Measurements from ENCODE around the gene RAP2C.
"Not testable (repeated sequence)": the region's sequence is repeated elsewhere in the genome, so short reads cannot be mapped to it uniquely, and the experiment has no call there.

RAP2C gene

DNA sequence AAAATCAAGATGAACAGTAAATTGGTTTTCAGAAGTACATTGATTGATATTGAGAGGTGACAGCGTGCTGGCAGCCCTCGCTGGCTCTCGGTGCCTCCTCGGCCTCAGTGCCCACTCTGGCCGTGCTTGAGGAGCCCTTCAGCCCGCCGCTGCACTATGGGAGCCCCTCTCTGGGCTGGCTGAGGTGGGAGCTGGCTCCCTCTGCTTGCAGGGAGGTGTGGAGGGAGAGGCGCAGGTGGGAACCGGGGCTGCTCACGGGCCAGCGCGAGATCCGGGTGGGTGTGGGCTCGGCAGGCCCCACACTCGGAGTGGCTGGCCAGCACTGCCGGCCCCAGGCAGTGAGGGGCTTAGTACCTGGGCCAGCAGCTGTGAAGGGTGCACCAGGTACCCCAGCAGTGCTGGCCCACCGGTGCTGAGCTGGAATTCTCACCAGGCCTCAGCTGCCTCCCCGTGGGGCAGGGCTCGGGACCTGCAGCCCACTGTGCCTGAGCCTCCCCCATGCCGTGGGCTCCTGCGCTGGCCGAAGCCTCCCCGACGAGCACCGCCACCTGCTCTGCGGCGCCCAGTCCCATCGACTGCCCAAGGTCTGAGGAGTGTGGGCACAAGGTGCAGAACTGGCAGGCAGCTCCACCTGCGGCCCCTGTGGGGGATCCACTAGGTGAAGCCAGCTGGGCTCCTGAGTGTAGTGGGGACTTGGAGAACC lies 25.2 kb downstream of the RAP2C start:
- no peak for DNase-seq

DNA sequence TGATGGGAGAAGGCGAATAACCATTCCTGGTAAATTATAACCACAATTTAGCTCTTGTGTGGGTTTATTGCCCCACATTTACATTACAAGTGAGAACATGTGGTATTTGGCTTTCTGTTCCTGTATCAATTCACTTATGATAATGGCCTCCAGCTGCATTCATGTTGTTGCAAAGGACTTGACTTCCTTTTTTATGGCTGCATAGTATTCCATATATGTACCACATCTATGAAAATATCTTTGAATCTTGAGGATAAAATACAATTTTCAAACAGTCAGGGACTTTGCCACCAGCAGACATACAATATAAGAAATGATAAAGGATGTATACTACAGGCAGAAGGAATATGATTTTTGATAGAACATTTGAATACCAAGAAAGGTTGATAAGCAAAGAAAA lies 27.3 kb downstream of the RAP2C start:
- DNase-seq, result no peak

DNA sequence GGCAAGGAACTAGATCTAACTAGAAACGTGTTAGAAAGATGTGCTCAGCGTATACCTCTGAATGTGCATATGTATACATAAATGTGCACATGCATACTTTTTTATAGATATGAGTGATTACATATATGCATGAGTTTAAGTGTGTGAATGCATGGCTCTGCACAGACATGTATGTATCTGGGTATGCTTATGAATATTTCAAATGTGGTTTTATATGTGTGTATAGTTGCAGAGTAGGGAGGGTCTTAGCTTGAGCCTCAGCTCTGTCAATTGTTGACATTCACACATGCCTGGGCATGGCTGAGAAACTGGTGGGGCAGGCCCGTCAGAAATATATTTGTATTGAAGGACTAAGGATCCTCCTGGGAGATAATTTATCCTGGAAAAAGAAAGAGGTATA lies 31.1 kb downstream of the RAP2C start:
- DNase-seq, result no peak

DNA sequence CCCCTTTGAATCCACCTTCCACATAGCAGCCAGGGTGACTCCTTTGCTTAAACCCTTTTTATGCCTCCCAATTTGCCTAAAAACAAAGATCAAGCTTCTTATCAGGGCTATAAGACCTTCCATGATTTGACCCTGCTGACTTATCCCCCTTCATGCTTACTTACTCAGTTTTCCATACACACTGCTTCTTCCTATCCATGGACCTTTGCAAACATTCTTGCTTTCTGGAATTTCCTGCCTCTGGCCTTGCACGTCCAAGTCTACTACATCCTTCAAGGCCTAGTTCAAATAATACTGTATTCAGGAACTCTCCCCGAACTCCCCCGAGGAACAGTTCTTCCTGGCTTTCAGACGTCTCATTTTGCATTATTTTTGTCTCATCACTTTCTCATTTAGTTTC lies 31.8 kb downstream of the RAP2C start:
- DNase-seq, result no peak

DNA sequence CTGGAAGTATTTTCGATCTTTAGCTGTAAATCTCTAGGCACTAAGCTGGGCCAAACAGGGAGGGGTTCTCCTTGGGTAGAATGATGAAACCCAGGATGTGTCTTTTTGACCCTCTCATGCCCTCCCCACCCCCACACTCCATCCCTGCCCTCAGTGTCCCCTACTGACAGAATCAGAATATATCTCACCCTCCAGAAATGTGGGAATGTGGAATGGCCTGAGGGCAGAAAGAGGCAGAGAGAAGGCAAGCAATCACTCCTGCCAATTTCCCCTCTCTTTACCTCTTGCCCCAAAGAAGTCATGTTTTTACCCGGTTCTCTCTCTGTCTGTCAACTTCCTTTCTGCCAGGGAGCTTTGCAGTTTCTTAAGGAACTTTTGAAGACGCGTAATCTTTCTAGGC lies 34.4 kb downstream of the RAP2C start:
- DNase-seq, result no peak

DNA sequence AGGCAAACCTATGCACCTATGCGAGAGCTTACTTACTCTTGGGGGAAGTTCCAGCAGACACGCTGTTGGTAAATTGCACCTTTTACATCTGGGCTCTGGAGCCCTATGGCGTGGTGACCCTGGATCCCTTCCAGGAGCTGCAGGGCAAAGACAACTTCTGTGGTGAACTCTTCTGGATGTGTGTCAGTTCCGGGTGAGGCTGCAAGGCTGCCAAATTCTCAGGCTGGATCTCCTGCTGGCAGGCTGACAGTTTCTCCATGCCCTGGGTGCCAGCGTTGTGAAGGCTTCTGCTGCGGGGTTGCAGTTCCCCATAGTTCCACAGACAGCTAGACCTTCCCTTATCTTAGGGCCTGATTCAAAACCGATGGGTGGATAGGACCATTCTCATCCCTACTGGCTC lies 37.9 kb downstream of the RAP2C start:
- no peak for DNase-seq

DNA sequence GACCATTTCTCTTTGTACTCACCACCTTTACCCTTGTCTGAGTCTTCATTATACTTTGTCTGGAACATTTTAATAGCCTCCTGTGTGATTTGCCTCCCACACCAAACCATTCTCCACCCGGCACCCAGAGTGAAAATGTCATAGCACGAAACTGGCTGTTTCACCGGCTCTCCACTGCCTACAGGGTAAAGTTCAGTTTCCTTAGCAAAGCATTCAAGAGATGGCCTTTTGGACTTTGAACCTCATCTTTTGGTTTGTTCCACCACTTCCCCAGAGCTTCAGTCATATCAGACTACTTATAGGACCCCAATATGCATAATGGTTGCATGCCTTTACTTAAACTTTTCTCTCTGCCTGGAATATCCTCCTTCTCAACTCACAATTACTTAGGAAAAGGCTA lies 38.3 kb downstream of the RAP2C start:
- no peak for DNase-seq

DNA sequence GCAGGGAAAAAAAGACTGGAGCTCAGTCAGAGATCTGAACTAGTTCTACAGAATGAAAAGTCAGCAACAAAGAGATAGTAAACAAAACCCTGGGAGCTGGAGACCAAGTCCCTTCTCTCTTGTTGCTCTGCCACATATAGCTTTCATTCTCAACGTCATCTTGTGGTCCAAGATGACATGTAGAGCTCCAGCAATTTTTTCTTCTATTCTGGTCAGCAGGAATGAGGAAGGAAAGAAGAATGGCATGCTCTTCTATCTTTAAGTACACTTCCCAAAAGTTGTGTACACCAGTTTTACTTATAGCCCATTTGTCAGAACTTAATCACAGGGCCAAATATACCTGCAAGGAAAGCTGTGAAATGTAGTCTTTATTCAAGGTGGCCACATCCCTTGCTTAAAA lies 45.6 kb downstream of the RAP2C start:
- DNase-seq, result no peak

DNA sequence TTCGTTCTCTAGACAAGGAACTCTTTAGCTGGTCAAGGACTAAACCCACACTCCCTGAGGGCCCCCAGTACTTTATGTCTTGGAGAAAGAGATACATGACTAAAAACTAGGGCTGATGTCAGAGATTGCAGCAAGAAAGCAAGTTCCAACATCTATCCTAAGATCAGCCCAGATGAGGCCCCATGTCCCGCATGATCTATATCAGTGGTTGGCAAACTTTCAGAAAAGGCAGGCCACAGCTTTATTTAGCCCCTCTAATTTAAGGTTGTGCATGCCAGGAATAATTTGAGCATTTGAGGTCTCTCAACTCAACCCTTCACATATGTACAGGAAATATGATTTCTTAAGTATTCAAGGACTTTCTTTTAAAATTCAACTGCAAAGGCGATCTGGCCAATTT lies 47.4 kb downstream of the RAP2C start:
- DNase-seq, result no peak

DNA sequence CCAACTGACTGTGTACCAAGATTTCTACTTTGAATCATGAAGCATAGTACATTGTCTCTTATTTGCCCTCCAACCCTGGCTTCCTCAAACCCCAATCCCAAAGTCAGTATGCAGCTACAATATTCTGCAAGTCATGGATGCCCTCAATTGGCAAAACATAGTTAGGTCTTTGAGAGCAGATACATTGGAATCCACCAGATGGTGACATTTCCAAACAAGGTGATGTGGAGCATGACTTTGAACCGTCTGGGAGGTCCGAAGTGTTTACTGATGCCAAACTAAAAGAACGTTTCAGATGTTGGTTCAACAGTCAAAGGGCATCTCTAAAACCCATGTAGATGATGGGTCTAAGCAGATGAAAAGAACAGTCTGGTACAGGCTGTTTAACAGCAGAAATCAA lies 47.8 kb downstream of the RAP2C start:
- DNase-seq, result no peak

DNA sequence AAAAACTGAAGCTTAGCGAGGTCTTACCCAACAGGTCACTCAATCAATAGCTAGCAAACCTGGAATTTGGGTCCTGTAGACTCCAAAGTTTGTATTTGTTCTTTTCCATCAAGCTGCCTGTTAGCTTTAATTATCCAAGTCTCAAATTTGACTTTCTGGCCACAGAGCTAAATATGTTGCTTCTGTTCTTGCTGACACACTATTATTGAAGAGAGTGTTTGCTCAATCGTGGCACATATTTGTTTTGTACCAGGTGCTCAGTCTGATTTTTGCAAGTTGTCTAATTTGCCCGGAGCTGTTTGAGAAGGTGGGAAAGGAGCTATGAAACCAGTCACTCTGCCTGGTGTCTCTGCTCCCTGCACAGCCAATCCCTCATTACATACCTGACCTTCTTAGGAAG lies 49.7 kb downstream of the RAP2C start:
- DNase-seq, result no peak

DNA sequence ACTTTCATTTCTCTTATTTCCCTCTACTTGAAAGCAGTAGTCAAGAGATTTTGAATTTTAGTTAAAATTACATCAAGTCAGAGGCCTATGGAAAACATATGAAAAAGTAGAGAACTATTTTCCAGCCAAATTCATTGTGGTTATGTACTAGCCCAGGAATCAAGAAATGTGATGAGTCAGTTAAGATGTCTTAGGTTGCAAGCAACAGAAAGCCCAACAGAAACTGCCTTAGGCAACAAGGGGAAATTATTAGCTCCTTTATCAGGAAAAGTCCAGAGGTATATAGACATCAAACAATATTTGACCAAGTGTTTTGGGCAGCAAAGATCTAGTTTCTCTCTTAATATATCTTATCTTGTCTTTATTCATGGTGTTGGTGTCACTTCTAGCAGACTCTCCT lies 53.6 kb downstream of the RAP2C start:
- no peak for DNase-seq

DNA sequence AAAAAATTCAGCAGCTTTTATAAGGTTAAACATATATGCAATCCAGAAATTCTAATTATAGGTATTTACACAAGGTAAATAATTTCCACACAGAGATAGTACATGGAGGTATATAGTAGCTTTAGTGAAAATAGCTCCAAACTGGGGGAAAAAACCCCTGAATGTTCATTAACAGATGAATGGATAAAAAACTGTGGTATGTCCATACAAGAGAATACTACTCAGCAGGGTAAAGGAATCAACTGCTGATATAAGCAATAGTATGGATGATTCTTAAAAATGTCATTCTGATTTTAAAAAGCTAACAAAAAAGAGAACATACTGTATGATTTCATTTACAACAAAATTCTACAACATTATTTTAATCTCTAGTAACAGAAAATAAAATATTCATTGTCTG lies 54.2 kb downstream of the RAP2C start:
- no peak for DNase-seq

DNA sequence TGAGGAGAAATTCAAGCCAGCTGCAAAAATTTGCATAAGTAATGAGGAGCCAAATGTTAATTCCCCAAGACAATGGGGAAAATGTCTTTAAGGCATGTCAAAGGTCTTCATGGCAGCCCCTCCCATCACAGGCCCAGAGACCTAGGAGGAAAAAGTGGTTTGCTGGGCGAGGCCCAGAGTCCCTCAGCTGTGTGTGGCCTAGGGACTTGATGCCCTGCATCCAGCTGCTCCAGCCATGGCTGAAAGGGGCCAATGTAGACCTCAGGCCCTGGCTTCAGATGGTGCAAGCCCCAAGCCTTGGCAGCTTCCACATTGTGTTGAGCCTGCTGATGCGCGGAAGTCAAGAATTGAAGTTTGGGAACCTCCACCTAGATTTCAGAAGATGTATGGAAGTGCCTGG lies 56.2 kb downstream of the RAP2C start:
- not testable (repeated sequence) for DNase-seq

DNA sequence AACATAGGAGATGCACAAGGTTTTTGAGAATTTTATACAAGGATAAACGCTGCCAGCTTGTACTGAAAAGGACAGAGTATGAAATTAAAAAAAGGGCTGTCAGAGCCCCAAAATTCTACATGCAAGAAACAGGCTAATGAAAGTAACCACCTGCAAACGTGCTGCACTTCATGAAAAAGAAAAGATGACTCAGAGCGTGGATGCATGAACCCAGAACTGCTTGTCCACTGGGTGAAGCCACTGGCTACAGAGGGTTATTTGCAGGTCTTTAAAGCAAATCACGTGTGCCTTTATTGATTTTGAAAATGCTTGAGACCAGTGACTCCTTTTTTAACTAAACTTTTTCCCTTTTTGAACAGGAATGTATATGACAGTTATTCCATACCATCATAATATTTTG lies 66.1 kb downstream of the RAP2C start:
- no peak for DNase-seq

All from CD4-positive, alpha-beta T cell treated with Interleukin-21 for 1 hour (primary cell).